Measurements from ENCODE around the gene GID4.

The GID4 gene

DNA sequence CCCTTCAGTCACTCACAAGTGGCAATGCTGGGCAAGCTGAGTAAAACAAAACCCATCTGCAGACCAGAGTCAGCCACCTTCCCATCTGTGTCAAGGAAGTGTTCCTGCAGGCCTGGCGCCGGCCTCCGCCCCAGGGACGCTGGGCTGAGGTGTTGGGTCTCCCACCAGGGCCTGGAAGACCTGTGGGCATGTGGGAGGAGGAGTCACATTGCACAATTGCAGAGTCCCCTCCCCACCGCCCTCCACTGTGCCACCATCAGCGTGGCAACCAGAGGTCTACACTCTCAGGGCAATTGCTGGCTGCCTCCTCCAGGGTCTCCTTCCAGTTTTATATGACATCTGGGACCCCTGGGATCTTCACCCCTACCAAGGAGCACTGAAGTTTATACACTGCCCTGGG, 66.4 kb downstream of the GID4 start:
- no peak for DNase-seq

DNA sequence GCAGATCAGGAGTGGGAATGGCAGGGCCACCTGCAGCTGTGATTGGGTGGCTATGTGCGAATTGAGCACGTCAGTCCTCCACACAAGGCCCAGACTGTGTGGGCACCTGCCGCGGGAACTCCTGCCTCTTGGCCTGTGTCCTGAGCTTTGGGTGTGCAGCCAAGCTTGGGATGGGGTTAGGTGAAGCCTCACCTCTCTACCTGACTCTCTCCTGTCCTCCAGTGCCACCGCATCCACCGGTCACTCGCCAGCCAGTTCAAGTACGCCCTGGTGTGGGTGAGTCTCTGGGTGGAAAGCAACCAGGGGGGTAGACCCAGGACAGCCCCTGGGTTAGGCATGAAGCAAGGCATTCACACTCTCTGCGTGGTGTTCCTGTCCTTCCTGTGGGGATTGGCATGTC, 67.0 kb downstream of the GID4 start:
- no peak for DNase-seq

DNA sequence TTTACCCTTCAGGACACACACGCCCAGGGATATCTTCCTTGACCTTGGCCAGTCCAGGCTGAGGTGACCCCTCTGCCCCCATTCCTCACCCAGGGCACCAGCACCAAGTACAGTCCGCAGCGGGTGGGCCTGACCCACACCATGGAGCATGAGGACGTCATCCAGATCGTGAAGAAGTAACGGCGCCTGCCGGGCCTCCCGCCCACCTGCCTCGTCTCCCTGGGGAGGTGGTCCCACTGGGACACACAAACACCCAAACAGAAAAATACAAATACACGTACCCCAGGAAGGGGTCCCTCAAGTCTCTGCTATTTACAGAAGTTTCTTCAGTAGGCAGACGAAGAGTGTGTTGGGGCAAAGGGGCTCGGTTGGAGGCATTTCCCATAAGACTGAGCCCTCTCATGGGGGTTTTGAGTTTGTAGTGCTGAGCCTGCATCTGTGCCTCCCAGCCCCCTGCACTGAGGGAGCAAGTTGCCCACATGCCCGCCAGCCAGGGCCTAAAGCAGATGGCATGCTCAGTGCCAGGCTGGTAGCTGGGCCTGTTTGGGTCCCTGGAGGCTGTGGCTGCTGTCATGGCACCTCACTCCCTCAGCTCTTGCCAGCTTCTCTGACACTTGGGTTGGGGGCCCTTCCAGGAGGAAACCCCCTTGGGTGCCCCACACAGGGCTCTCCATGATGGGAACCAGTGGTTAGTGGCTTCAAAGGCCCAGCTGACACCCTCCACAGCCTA, 68.0 kb downstream of the GID4 start:
- no peak for DNase-seq

DNA sequence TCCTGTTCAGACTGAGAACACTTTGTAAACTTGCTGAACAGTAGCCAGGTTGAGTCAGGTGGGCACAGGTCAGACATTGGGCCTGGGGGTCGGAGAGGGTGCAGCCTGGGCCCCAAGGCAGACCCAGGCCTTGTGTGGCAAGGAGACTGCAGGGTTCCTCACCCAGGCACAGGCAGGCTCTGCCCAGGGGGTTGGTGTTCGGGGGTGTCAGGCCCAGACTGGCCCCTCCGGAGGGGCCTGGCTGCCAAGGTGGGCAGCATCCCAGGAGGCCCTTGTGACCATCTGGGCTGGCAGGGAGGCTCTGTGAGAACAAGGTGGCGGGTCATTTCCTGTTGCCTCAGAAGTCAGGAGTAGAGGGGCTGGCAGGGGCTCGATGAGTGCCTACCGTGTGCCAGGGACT, 68.8 kb downstream of the GID4 start:
- DNase-seq = no peak

DNA sequence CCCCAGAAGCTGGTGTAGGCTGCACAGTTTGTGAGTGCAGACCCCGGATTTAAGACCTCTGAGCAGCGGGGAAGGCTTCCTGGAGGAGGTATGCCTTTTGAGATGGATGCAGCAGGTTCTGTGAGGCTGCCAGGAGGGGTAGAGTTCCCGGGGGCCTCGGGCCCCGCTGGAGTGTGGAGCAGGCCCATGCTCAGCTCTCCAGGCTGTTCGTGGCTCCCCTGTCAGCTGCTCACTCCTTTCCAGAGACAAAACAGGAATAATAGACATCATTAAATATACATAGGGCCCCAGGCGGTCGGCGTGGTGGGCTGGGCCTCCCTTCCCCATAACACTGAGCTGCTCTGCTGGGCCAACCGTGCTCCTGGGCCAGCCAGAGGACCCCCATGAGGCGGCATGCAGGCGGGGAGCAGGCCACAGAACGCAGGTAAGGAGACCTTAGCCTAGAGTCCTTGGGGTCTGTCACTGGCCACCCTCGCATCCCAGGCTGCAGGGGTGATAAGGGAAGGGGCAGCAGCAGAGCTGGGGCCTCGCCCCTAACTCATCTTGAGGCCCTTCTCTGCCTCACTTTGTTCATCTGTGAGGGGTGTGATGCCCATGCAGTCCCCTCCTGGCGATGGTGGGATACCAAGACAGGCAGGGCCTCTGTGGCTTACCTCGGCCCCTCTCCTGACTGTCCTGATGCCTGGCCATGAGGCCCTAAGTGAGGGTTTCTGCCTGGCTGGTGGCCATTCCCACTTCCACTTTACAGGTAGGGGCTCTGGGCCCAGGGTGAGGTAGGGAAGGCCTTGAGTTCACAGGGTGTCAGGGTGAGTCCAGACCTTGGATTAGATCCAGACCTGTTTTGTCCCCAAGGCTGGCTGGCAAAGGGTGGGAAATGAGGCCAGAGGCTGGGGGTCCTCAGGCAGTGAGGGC, 69.4 kb downstream of the GID4 start, which contains the start of gene MYO15A:
TSS of gene MYO15A (plus strand) at position 356 of the 912 bp plus-strand sequence. CDS start 10,045 bp downstream, outside the sequence.
- no peak for DNase-seq

DNA sequence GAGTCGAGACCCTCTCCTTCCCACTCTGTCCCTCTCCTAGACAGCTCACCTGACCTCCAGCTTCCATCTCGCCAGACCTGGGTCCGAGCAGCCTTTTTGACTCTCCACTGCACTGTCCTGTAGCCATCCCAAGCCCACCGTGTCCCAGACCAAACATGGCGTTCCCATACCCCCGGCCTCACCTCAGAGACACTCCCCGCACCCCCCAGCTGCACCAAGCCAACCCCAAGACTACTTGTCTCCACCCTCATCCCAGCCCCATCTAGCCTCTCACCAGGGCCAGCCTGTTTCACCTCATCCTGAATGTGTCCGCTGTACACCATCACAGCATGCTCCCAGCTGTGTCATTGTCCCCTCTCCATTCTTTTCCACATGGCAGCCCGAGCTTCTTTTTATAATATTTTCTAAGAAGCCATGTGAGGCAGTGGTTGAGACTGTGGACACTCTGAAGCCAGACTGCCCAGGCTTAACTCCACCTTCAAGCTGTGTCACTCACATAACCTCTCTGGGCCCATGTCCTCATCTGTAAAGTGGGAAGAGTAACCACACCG, 70.8 kb downstream of the GID4 start:
- DNase-seq = no peak

DNA sequence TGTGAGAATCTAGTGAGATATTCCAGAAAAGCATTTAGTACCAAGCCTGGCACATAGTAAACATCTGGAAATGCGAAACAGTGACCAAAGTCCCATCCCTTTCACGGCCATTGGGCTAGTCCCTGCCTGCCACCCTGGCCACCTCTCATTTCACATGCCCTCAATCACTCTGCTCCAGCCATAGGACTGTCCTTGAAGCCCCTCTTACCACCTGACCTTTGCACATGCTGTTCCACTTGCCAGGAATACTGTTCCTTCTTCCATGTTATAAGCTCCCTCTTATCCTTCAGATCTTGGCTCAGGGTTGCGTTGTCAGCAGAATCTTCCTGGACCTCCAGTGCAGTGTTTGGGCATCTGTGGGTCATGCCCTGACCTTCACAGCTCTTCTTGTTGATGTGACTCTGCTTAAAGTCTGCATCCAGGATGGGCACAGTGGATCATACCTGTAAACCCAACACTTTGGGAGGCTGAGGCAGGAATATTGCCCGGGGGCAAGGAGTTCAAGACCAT, 71.5 kb downstream of the GID4 start:
- no peak for DNase-seq

DNA sequence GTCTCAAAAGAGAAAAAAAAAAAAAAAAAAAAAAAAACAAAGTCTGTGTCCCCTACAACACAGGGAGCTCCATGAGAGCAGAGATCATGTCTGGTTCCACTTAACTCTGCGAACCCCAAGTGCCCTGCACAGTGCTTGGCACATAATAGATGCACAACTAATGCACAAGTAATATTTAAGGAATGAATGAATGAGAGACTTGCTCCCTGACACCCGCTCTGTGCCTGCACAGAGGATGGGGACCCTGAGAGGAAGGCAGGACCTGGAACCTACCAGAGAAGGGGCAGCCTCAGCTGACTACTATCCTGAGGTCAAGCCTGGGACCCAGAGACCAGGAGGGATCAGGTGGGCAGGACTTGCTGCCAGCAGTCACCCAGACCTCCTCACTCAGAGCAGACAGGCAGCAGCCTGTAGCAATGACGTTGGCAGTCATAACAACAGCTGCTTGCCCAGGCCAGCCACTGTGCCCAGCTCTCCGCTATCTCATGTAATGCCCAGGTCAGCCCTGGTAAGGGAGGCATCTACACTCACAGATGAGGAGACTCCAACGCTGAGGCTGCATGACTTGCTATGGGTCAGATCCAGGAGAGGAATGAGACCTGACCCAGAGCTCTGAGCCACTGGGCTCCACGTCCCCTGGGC, 72.2 kb downstream of the GID4 start:
- DNase-seq = no peak

DNA sequence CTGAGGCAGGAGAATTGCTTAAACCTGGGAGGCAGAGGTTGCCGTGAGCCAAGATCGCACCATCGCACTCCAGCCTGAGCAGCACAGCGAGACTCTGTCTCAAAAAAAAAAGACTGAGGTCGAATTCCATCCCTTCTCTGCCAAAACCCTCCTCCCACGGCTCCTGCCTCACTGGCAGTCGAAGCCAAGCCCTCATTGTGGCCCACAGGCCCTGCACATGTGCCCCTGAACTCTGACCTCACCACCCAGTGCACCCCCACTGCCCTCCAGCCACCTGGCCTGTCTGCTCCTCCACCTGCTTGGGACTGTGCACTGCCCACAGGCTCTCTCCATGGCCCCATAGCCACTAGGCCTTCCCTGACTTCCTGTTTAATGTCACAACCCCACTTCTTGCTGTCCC, 76.3 kb downstream of the GID4 start:
- DNase-seq = no peak

DNA sequence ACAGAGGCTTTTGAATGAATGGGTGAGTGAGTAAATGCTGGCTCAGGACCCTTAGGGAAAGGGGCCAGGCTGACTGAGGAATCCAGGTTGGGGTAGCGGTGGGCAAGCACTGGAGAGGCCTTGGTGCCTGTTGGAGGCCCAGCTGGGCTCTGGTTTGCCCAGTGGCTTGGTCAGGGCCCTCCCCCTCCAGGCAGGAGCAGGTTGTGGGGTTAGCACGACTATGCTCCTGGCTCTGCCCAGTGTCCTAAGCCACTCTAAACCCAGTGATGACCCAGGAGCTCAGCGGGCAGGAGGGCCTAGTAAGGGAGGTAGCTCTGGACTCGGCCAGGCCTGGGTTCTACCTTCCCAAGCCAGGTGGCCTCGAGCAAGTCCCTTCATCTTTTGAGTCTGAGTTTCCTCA, 76.9 kb downstream of the GID4 start:
- no peak for DNase-seq

DNA sequence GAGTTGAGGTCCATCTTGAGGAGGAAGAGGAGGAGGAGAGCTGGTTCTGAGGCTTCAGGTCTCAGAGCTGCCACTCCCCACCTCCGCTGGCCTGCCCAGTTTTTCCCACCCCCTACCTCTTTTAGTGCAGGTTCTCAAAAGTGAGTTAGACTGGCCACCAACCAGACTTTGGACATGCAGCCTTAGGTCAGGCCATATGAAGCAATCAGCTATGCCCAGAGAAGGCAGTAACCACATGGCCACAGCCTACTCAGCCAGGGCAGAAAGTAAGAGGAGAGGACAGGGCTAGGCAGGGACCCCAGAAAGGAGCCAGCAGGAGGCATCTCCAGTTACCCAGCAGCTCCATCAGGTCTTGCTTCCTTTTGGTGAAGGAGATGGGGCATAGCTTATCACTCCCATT, 78.3 kb downstream of the GID4 start:
- no peak for DNase-seq

All from fibroblast of upper back skin (primary cell).